GM18951 (cell line): ENCODE results near the gene NARS2.
"Not testable (repeated sequence)": the region's sequence is repeated elsewhere in the genome, so short reads cannot be mapped to it uniquely, and the experiment has no call there.

Experiments used
- POLR2A ChIP-seq: IDR thresholded peaks from 4 replicates; pipeline ENCODE4 v1.6.1; 2011; ENCODE audit warnings: mild to moderate bottlenecking; ENCODE audit not compliant: insufficient read length, insufficient read depth; ENCODE audit errors: extremely low read depth
- in situ Hi-C: fragments of 300-500 bp; cut with MboI; formaldehyde crosslinking; loops from one replicate; pipeline ENCODE4 v1.12.0; 2022; ENCODE audit warnings: low sequenced_read_pairs, mixed read lengths, inconsistent platforms; ENCODE audit not compliant: unreplicated experiment

NARS2 gene

GRCh38 chr11:78467931-78468330, 106.7 kb downstream of the NARS2 start:
- in situ Hi-C loops: no loop called here
- no peak for TF ChIP-seq POLR2A

- TF ChIP-seq POLR2A: no peak
- in situ Hi-C loops: no loop called here
Measured at GRCh38 chr11:78467370-78467769, 107.3 kb downstream of the NARS2 start.

- TF ChIP-seq POLR2A: no peak
- in situ Hi-C loops: no loop called here
Measured at GRCh38 chr11:78465169-78465942, 109.3 kb downstream of the NARS2 start.

GRCh38 chr11:78464787-78465168, 109.9 kb downstream of the NARS2 start:
- in situ Hi-C loops: not testable (repeated sequence)

GRCh38 chr11:78460471-78460870, 114.2 kb downstream of the NARS2 start:
- in situ Hi-C loops: no loop called here

GRCh38 chr11:78459738-78460137, 114.9 kb downstream of the NARS2 start:
- TF ChIP-seq POLR2A: no peak
- in situ Hi-C loops: no loop called here

More at GRCh38 chr11:78460471-78460870, 114.2 kb downstream of the NARS2 start:
- no peak for TF ChIP-seq POLR2A

GRCh38 chr11:78457448-78457847, 117.2 kb downstream of the NARS2 start:
- in situ Hi-C loops: no loop called here
- TF ChIP-seq POLR2A: no peak

GRCh38 chr11:78453140-78453935, 121.3 kb downstream of the NARS2 start:
- in situ Hi-C loops: no loop called here
- TF ChIP-seq POLR2A: no peak

- TF ChIP-seq POLR2A: no peak
- in situ Hi-C loops: no loop called here
Measured at GRCh38 chr11:78451371-78452150, 123.1 kb downstream of the NARS2 start.

- in situ Hi-C loops: no loop called here
Measured at GRCh38 chr11:78450866-78451265, 123.8 kb downstream of the NARS2 start.

GRCh38 chr11:78449866-78450265, 124.8 kb downstream of the NARS2 start:
- in situ Hi-C loops: no loop called here
- no peak for TF ChIP-seq POLR2A

More at GRCh38 chr11:78450866-78451265, 123.8 kb downstream of the NARS2 start:
- no peak for TF ChIP-seq POLR2A

- no peak for TF ChIP-seq POLR2A
- in situ Hi-C loops: no loop called here
Measured at GRCh38 chr11:78446210-78446609, 128.5 kb downstream of the NARS2 start.

- in situ Hi-C loops: no loop called here
Measured at GRCh38 chr11:78444726-78445125, 129.9 kb downstream of the NARS2 start.

GRCh38 chr11:78441956-78442355, 132.7 kb downstream of the NARS2 start:
- TF ChIP-seq POLR2A: no peak
- in situ Hi-C loops: no loop called here

More at GRCh38 chr11:78444726-78445125, 129.9 kb downstream of the NARS2 start:
- TF ChIP-seq POLR2A: no peak
